HG03378 (cell line): ENCODE data around the gene CYTL1.
"Not testable (repeated sequence)": the region's sequence is repeated elsewhere in the genome, so short reads cannot be mapped to it uniquely, and the experiment has no call there.

Source experiments
- ATAC-seq: cut with Tn5 transposase; IDR thresholded peaks from one replicate; pipeline ENCODE4 v1.9.1; 2021; ENCODE audit warnings: mild to moderate bottlenecking, moderate library complexity; ENCODE audit not compliant: unreplicated experiment

Gene CYTL1

DNA sequence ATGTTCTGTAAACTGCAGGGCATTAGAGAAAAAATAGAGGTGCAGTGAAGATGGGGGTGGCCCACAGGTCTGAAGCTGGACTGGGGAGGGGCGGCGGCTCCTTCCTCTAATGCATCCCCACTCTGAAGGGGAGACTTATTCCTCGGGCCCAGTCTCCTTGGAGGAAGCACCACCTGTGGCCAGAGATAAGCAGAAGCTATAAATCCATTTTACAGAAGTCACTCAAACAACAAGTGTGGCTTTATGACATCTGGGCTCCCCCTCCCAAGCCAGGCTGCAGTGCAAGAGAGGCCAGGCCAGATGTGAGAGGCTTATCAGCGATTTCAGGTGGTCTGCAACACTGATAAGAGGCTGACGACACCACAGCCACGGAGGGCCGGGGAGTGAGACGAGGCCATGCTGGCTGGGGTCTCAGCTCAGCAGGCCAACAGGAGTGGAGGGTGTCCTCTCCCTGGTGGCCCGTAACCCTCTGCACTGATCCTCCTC lies 15.8 kb downstream of the CYTL1 start:
- ATAC-seq, result no peak

DNA sequence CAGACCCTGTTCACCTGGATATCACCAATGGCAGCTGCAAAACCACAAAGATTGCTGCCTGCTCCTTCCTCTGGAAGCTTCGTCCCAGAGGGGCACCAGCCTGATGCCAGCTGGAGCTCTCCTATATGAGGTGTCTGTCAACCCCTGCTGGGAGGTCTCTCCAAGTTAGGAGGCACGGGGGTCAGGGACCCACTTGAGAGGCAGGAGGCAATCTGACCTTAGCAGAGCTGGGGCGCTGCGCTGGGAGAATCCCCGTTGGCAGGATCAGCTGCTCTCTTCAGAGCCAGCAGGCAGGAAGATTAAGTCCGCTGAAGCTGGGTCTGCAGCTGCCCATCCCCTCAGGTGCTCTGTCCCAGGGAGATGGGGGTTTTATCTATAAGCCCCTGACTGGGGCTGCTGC lies 17.6 kb downstream of the CYTL1 start:
- ATAC-seq, result not testable (repeated sequence)

DNA sequence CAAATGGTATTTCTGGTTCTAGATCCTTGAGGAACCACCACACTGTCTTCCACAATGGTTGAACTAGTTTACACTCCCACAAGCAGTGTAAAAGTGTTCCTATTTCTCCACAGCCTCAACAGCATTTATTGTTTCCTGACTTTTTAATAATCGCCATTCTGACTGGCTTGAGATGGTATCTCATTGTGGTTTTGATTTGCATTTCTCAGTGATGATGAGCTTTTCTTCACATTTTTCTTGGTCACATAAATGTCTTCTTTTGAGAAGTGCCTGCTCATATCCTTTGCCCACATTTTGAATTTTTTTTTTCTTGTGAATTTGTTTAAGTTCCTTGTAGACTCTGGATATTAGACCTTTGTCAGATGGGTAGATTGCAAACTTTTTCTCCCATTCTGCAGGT lies 22.3 kb downstream of the CYTL1 start:
- not testable (repeated sequence) for ATAC-seq

DNA sequence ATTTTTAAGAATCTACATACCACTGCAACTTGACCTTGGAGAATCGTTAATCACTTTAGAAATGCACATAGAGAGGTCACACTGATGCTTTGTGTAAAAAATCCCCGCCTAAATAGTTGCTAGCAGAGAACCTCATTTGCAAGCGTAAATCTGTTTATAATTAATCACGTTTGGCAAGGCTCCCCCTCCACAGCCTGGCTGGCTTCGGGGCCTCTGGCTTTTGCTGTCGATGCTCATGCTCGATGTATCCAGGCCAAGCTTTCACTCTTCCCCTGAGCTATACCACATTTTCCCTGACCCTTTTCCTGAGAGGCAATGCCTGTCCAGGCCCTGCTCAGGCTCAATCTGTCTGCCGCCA lies 23.4 kb downstream of the CYTL1 start:
- no peak for ATAC-seq

DNA sequence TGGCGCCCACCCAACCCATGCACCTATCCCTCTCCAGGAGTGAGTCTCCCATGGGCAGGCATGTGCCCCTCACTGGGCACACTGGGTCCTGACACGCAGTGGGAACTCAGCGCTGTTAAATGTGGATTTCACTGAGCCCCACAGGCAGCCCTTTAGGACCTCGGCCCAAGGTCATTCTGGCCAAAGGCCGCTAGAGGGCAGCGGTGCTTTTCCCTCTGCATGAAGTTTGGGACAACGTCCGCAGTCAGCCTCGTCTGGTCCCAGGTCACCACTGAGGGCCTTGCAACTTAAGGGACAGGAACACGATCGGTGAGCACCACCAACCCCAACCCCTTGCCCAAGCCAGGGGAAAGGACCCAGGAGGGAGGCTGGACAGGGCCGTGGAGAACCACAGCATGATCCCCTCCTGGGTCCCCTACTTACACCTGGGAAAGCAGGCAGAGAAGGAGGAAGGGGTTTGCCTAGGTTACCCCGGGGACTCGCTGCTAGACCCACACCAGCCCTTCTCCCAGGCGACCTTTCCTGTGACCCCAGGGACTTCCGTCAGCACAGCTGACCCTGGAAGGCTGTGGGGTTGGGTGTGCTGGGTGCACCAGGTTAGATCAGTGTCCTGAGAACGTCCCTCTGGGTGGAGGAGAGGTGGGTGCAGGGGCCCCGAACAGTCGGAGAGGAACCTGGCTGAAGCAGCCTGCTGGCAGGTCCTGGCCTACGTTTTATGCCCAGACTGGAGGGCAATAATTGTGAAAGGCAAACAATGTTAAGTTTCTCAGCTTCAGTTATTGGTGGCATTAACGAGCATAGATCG lies 24.0 kb downstream of the CYTL1 start:
- peak; percentile 72 for ATAC-seq

DNA sequence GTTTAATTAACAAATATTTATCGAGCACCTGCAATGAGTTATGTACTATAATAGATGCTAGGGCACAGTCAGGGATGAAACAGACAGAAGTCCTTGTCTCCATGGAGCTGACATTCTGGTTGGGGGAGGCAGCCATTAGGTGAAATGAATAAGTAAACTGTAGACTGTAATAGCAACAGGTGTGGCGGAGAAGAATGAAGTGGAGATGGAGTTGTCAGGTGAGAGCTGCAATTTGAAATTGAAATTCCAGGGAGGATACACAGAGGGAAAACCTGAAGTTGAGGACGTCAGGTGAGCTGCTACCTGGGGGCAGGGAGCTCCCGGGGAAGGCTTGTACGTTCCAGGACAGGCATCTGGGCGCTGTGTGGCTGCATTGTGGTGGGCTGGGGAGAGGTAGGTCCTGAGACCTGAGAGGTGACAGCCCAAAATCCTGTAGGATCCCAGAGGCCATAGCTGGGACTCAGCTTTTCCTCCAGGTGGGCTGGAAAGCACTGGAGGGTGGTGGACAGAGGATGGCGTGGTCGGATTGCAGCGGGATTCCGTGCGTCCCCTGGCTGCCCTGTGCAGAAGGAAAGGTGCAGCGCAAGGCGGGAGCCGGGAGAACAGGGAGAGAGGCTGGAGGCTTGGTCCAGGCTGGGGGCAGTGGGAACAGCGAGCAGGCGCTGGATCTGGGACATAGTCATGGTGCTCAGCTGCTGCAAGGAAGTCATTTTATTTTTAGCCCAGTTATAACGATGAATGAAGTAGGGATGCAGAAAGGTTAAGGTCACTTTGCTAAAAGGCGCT lies 24.8 kb downstream of the CYTL1 start:
- ATAC-seq, result no peak

DNA sequence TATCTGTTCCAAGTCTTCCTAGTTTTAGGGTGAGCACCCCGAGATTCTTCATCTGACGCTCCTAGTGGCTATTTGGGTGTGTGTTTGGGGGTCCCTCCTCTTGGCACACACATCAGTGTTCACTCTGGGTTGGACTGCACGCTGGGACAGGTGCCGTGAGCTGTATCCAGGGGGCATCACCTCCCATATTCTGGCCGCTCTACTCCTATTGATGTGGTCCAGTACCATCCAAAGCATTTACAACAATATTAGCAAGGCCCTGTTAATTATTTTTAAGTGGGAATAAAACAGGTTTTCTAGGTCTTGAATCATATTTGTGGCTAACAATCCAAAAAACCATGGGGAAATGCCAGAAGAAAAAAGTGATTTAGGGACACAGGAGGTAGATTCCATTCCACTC lies 26.4 kb downstream of the CYTL1 start:
- no peak for ATAC-seq

DNA sequence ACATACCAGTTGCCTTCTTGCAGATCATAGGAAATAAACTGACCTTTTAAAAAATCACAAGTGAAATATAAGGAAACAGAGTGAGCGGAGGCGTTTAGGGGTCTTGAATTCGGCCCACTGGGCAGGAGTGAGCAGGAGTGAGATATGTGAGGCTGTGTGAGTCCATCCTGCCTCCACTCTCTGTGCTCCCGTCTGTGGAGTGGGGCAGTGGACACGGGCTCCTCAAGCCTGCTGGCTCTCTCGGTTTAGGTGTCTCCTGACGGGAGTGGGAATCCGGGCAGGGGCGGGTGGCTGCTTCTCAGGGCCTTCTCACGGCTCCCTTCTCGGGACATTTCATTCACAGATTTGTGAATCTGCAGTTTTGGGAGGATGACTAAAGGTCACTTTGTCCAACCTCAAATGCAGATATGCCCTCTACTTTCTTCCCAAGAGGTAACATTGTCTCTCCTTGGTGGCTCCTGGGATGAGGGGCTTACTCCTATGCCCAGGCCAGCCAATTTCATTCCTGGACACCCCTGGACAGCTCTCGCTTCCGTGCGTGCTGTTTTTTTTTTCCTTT lies 27.6 kb downstream of the CYTL1 start:
- no peak for ATAC-seq

DNA sequence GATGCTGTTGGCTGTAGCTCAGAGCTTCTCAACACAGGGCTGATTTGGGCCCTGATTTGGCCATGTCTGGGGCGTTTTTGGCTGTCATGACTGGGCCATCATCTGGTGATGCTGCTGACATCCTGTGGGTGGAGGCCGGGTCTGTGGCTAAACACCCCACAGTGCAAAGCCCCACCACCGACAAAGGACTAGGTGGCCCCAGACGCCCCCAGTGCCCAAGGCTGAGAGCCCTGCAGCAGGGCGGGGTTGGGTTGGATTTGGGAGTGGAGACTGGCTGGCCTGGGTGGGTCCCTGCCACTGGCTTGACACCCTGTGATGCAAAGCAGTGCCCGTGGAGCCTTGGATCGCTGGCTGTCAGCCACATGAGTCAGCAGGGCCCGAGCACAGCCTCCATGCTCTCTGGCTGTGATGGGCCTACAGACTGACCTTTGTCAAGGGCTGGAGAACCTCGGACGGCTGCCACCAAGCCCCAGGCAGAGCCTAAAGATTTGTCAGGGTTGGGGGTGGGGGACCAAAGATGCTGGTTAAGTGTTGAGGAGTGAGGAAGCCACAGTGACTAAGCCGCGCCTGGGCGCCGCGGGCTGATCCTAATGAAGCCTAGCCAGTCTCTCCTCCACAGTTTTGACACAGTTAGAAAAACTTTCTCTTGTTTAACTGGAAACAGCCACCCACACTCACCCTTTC lies 28.3 kb downstream of the CYTL1 start:
- ATAC-seq, result no peak

DNA sequence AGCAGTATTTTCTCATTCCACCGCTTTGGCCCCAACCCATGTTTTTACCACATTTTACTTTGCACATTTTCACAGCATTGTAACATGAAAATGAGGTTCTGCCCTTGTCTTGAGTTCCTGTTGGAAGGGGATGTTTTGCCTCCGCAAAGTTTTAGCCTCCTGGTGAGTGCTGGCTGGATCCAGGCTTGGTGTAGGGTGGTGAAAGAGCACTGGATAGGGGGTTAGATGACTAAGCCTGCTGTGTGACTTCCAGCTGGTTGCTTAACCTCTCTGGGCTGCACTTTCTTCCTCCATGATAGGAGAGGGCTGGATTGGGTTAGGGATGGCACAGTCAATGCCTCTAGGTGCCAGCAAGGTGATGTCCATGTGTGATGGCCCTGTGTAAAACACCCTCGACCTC lies 28.9 kb downstream of the CYTL1 start:
- ATAC-seq, result no peak

DNA sequence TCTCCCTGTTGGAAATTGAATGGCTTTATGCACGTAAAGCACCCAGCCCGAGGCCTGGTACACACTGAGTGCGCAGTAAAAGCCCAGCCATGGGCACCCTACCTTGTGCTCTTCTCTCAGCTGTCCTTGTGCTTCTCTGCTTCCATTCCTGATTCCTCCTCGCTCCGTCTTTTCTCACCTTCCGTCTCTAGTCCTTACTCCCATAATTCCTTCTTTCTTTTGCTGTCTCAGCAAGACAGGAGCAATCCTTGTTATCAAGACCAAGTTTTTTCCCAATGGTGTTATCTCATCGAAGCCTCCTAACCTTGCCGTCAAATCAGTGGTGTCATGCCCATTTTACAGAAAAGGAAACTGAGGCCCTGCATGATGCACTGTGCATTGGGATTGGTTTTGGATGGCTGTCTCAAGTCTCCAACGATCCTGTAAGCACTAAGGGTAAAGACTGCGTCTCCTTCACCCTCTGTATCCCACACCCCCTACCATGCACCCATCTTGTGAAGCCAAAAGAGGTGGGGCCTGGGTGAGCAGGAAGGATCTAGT lies 30.1 kb downstream of the CYTL1 start:
- ATAC-seq, result no peak

DNA sequence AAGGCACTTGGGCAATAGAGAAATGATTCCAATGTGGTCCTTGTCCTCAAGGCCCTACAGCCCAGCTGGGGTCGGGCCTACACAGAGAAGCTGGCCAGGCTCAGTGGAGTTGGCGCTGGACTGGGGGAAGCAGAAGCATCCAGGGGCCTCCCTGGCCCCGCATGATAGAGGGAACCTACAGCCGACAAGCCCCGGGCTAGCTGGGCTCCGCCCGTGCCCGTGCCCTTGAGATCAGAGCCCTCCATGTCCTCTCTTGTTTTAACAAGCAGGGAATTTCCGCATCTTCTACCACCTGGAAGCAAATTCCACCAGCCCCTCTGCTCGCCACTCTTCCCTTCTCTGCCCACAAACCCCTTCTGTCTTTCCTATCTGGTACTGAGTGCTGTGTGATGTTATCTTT lies 31.6 kb downstream of the CYTL1 start:
- no peak for ATAC-seq

DNA sequence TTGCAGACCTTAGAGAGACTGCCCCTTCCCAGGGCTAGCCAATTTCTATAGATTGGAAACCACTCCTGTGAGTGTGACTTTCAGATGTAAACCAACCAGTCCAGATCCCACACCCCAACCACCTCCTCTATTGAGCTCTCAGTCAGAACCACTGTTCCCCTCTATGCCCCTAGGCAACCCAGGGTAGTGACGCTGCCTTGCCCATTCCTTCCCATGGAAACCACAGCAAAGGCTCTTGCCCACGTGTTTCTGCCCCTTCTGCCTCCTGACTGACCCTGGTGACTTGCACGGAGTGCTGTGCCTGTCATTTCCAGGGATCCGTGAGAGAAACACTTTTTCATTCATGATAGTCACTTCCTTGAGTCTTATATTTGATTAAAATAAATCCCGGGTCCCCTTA lies 32.4 kb downstream of the CYTL1 start:
- no peak for ATAC-seq

DNA sequence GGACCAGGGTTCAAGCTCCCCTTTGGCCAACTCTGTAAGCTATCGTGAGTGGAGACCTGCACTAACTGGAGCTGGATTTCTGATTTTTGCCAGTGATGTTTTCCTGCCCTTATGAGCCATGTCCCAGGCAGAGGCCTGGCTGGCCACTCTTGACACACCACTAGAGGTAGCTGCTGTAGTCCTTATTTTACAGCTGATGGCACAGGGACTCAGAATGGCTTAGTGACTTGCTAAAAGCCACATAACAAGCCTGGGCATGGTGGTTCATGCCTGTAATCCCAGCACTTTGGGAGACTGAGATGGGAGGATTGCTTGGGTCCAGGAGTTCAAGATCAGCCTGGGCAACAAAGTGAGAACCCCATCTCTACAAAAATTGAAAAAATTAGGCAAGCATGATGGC lies 33.4 kb downstream of the CYTL1 start:
- no peak for ATAC-seq

DNA sequence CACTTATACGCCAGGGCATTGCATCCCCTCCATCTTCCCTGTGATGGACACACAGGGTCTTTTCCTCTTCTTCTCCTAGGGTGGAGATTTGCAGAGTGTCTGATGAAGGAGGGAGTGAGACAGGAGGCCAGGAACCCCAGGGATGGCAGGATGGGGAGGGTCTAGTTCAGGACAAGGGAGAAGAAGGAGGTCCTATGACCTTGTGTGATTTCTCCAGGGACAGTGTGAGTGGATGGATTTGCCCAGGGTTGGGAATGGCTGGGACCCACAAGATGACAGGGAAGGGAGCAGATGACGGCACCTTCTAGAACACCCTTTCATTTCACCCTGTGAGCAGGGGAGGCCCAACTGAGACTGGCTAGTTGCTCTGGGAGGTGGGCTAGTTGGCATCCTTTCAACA lies 34.2 kb downstream of the CYTL1 start:
- ATAC-seq, result no peak

DNA sequence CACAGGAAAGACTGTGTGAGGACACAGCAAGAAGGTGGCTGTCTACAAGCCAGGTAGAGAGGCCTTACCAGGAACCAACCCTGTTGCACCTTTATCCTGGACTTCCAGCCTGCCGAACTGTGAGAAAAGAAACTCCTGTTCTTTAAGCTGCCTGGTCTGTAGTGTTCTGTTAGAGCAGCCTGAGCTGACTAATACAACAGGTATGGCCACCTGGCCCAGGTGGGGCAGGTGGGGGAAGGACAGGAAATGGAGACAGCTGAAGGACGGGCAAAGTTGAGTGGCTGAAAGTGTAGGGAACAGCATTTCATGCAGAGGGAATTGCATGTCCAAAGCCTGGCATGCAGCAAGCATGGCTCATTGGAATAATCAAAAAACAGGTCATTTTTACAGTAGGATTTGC lies 35.1 kb downstream of the CYTL1 start:
- no peak for ATAC-seq

DNA sequence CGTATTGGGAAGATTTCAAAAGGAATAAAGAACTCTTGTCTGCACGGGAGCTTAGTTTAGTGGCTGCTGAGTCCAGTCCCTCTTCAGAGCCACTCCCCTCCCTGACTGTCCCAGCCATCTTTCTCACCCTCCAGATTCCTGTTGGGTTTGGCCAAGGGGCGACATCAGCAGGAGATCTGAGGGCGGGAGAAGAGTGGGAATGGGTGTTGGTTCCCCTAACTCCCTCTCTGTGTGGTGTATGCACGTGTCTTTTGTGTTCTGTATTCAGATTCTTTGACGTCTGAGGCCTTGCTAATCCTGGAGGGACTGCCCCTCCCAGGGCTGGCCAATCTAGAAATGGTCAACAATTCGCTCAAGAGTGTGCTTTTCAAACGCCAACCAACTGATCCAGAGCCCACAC lies 37.4 kb downstream of the CYTL1 start:
- no peak for ATAC-seq

DNA sequence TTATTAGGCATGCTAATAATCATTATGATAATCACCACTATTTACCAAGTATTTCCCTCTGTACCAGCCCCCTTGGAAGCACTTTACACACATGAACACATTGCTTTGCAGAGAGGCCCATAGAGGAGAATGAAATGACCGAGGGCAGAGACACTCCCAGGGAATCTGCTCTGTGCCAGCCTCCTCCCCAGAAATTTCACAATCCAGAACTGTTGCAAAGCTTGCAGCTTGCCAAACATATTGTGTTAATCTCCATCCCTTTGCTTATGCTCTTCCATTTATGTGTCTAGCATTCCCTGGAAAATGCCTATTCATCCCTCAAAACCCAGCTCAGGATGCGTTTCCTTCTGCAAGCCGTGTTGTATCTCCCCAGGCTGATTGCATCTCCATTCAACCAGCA lies 37.8 kb downstream of the CYTL1 start:
- ATAC-seq, result no peak

DNA sequence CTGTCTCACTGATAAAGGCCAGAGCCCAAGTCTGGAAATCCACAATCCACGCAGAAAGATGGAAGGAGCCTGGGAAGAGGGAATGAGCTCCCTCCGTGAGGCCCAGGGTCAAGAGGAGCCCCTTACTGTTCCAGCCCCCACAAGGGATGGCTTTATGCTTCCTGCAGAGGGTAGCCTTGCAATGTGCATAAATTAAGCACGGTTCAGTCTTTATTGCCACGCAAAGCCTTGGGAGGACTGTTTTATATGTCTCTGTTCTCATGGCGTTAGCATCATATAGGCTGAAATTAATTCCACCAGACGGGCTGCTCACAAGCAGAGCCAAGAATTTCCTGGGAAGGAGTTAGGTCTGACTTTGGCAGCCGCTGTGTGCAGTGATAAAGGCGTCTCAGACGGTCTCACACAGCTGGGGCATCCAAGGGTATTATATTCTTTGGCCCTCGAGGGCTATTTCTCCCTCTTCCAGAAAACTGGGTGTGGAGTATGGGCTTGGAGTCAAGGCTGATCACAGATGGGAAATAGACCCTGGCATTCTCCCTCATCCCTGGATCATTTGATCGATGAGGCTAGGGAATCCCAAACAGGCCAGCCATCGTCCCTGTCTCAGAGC lies 38.5 kb downstream of the CYTL1 start:
- ATAC-seq, result no peak

DNA sequence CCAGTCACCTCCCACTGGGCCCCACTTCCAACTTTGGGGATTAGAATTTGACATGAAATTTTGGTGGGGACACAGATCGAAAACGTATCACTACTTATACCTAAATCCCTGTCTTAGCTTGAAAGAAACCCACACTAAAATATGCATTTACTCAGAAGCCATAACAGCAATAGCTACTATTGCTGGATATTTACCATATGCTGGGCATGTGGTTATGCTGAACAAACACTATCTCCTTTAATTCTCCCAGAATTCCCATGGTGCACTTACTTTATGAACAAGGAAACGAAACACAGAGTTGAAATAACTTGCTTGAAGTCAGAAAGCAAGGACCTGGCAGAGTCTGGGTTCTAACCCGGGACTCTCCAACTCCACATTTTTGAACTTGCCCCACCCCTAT lies 39.3 kb downstream of the CYTL1 start:
- no peak for ATAC-seq

DNA sequence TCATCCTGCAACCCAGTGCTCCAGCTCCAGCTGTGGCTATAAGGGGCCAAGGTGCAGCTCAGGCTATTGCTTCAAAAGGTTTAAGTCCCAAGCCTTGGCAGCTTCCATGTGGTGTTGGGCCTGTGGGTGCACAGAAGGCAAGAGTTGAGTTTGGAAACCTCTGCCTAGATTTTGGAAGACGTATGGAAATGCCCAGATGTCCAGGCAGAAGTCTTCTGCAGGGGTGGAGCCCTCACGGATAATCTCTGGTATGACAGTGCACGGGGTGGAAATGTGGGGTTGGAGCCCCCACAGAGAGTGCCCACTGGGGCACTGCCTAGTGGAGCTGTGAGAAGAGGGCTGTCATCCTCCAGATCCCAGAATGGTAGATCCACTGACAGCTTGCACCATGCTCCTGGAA lies 44.5 kb downstream of the CYTL1 start:
- ATAC-seq, result no peak
